NCI-H1930 (cell line): ENCODE measurements around the gene GGA2.

Experiments
- DNase-seq, 2 experiments: peaks; one replicate each; lab custom pipeline; 2025; lab: John Stamatoyannopoulos, UW

The GGA2 gene

GRCh38 chr16:23416816-23417215, 93.5 kb downstream of the GGA2 start:
- no peak for DNase-seq

- no peak for DNase-seq
Measured at GRCh38 chr16:23414731-23415130, 95.6 kb downstream of the GGA2 start.
